GM21447 (cell line): ENCODE data around the gene MPG.

Experiments used
- ATAC-seq: cut with Tn5 transposase; IDR thresholded peaks from one replicate; pipeline ENCODE4 v1.9.1; 2021; ENCODE audit not compliant: unreplicated experiment

MPG gene

DNA sequence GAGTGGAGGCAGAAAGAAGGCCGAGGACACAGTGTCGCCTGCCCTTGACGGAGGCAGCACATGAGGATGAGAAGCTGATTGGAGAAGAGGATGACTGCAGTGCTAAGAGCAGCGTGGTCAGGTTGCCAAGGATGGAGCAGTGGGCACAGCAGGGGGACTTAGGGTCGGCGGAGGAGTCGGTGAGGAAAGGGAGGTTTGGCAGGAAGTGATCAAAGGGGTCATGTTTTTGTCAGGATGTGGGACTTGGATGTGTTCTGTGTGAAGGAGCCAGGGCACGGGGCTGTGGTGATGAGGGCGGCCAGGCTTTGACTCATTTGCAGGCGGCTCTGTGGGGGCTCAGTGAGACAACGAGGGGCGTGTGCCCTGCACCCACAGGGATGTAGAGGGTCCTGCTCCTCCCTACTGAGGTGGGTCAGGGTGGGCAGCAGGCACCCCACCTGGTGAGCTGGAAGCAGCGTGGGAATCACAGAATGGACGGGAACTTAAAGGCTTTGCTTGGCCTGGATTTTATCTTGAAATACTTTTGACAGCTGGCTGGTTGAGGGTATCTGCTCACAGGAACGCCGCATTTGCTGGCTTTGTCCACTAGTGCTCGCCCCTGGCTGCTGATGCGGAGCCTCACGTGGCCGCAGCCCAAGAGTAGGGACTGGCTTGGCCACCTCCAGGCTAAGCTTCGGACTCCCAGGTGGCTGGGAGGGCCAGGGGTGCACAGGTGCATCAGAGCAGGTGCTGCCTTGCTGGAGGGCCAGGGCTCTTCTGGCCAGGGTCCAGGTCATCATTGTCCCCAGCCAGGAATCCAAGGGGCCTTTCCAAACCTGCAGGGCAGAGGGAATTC is 6.0 kb downstream of the MPG start:
- no peak for ATAC-seq

GRCh38 chr16:84718-85406 is 6.8 kb downstream of the MPG start:
- peak; percentile 83 for ATAC-seq

DNA sequence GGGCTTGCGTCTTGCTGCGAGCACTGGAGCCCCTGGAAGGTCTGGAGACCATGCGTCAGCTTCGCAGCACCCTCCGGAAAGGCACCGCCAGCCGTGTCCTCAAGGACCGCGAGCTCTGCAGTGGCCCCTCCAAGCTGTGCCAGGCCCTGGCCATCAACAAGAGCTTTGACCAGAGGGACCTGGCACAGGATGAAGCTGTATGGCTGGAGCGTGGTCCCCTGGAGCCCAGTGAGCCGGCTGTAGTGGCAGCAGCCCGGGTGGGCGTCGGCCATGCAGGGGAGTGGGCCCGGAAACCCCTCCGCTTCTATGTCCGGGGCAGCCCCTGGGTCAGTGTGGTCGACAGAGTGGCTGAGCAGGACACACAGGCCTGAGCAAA is 7.4 kb downstream of the MPG start:
- ATAC-seq = no peak

- ATAC-seq = no peak
These were observed 7.8 kb downstream of the MPG start for GRCh38 chr16:85865-86264.

GRCh38 chr16:86483-86952 is 8.5 kb downstream of the MPG start:
- no peak for ATAC-seq

- ATAC-seq = no peak
These were observed 10.6 kb downstream of the MPG start for GRCh38 chr16:88613-89012.

- ATAC-seq = no peak
These were observed 11.6 kb downstream of the MPG start for GRCh38 chr16:89391-90302.

DNA sequence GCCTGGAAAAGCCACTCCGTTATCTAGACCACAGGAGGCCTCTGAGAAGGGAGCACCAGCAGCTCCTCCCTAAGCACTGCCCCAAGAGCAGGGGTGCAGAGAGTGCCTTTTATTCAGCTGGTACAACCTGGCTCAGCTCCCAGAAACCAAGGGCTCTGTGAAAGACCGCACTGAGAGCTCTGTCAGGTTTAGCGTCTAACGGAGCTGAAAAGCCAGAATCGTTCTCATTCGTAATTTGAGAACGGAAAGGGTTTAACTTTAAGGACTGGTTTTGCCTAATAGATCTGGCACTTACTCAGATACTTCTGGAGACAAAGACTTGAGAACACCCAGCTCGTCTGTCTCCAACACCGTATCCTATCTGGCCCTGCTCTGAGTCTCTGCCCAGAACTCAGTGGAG is 13.5 kb downstream of the MPG start:
- no peak for ATAC-seq

GRCh38 chr16:92431-93339 is 14.7 kb downstream of the MPG start:
- ATAC-seq = no peak

- no peak for ATAC-seq
These were observed 16.9 kb downstream of the MPG start for GRCh38 chr16:94918-95265.

DNA sequence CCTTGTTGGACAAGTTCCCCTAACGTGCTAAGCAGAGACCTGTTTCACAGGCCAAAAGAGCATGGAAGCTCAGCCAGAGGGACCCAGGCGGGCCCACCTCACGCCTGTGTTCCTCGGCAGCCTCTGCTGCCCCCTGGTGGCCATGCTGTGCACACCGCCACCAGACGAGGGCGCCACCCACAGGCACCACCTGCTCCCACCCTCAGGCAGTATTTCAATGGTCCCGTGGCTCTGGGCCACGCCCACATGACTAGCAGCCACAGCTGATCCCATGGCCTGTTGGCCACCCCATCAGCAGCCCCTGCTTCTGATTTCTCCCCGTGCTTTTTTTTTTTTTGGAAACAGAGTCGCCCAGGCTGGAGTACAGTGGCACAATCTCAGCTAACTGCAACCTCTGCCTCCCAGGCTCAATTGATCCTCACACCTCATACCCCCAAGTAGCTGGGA is 18.9 kb downstream of the MPG start:
- peak; percentile 84 for ATAC-seq

GRCh38 chr16:97822-98221 is 19.8 kb downstream of the MPG start:
- ATAC-seq = no peak

DNA sequence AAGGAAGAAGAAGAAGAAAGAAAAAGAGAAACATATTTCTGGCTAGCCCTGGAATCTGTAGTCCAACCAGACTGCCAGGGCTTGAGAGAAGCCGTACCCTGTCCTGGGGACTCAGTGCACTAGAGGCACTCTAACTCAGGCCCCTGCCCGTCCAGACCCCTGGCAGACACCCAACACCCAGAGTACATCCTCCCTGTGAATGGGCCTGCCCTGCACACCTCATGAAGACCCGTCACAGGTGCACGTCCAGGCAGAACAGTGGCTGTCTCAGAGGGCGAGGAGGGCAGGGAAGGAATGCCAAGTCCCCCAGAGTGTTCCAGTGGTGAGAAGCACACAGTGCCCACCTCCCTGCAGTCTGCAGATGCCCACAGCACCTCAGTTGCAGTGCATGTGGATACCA is 23.0 kb downstream of the MPG start:
- no peak for ATAC-seq

GRCh38 chr16:101586-101985 is 23.6 kb downstream of the MPG start:
- no peak for ATAC-seq

DNA sequence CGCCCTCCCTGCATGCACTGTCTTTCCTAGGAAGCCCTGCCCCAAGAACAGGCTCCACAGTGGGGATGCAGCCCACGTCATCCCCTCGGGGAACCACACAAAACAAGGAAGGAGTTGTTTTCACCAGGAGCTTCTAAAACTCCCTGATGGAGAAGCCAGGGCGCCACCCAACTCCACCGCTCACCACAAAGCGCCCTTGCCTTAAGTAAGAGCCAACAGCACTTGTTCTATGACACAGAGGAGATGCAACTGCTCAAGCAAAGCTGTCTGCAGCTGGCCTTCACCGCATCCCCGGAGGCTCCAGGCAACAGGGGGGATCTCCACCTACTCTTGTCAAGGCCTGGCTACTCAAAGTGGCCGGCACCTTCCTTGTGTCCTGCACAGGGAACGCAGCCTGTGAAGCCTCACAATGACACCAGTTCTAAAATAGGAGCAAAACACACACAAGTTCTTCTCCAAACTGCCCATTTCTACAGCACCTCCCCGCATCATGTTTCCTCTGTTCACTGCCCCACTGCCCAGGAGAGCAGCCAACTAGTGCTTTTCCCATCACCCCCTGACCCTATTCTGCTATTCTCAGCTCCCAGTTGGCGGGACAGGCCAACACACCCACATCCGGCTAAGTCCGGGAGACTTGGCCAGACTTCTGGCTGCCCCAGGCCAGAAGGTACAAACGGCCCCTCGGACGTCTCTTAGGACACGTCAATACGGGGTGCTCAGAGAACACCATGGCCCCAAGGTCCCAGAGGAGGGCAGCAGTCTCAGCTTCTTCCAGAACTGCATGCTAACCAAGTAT is 24.2 kb downstream of the MPG start:
- ATAC-seq = no peak

DNA sequence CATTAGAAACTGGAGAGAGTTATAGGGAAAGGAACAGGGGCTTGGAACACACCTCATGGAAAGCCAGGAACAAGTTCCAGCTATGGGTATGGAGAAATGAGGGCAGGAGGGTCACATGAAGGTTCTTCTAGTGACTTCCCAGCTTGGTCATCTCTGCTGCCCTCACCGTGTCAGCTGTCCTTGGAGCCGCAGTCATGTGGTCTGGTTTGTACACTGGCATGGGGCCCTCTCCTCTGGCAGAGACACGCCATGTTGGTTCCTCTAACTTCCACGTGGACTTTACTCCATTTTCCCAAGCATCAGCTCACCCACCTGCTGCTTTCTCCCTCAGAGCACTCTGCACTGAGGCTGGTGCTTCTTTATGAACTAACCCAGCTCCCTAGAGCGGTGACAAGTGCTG is 26.3 kb downstream of the MPG start:
- no peak for ATAC-seq

GRCh38 chr16:104928-105327 is 26.9 kb downstream of the MPG start:
- no peak for ATAC-seq

DNA sequence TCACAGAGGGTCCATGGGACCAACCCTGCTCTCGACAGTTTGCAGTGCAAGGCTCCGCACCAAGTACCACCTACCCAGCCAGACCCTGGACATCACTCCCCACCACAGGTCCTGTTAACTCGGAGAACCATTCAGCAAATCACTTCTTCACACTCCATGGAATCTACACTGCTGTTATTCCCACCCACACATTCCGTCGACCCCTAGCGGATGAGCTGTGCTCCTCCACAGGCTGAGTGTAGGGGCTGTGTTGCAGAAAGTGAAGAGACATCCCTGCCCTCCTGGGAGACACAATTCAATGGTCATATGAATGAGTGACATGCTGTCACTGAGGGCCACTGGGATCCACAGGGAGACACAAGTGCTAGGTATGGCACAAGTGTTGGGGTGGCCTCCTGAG is 27.5 kb downstream of the MPG start:
- ATAC-seq = no peak

- no peak for ATAC-seq
These were observed 28.7 kb downstream of the MPG start for GRCh38 chr16:106623-107324.
